Activated effector memory CD4-positive, alpha-beta T cell treated with Interleukin-2 at 50 U/mL for 16 hours (primary cell): ENCODE data around the gene KIAA1755.

Experiments
- DNase-seq: peaks from one replicate; pipeline ENCODE4 v3.0.0-alpha.2; 2020

The KIAA1755 gene

GRCh38 chr20:38260378-38261053, at the start of gene KIAA1755:
KIAA1755 (minus strand) TSS chr20:38260735; CDS start chr20:38260500, 235 bp downstream.
- no peak for DNase-seq

- no peak for DNase-seq
These were observed 47.9 kb upstream of the KIAA1755 start for GRCh38 chr20:38308447-38308846.

- DNase-seq: no peak
These were observed 47.5 kb upstream of the KIAA1755 start for GRCh38 chr20:38308047-38308438.

- DNase-seq: no peak
These were observed 47.0 kb upstream of the KIAA1755 start for GRCh38 chr20:38307371-38308046.

- DNase-seq: no peak
These were observed 45.8 kb upstream of the KIAA1755 start for GRCh38 chr20:38306379-38306778.

- no peak for DNase-seq
These were observed 45.0 kb upstream of the KIAA1755 start for GRCh38 chr20:38305541-38305940.

GRCh38 chr20:38304845-38305447, 44.4 kb upstream of the KIAA1755 start:
- no peak for DNase-seq

GRCh38 chr20:38303908-38304379, 43.4 kb upstream of the KIAA1755 start, which contains the start of gene BPI:
BPI (plus strand) TSS chr20:38304156; CDS start chr20:38304224, 68 bp downstream.
- DNase-seq: no peak

- DNase-seq: no peak
These were observed 42.3 kb upstream of the KIAA1755 start for GRCh38 chr20:38302786-38303185.

- no peak for DNase-seq
These were observed 40.8 kb upstream of the KIAA1755 start for GRCh38 chr20:38301309-38301708.

- no peak for DNase-seq
These were observed 39.9 kb upstream of the KIAA1755 start for GRCh38 chr20:38300438-38300837.

- no peak for DNase-seq
These were observed 39.4 kb upstream of the KIAA1755 start for GRCh38 chr20:38299963-38300362.

GRCh38 chr20:38298768-38299288, 38.3 kb upstream of the KIAA1755 start:
- DNase-seq: no peak

GRCh38 chr20:38297916-38298674, 37.6 kb upstream of the KIAA1755 start:
- no peak for DNase-seq

GRCh38 chr20:38296433-38296832, 35.9 kb upstream of the KIAA1755 start:
- DNase-seq: no peak

GRCh38 chr20:38295811-38296210, 35.3 kb upstream of the KIAA1755 start:
- no peak for DNase-seq

GRCh38 chr20:38294076-38294591, 33.6 kb upstream of the KIAA1755 start:
- DNase-seq: no peak

- DNase-seq: no peak
These were observed 33.0 kb upstream of the KIAA1755 start for GRCh38 chr20:38293491-38294065.

GRCh38 chr20:38291966-38292365, 31.4 kb upstream of the KIAA1755 start:
- no peak for DNase-seq

- no peak for DNase-seq
These were observed 30.6 kb upstream of the KIAA1755 start for GRCh38 chr20:38290829-38291814.
